HepG2 (cell line): Measurements from ENCODE around the gene A2ML1. TPM values are rescaled to one million over a fixed set of nuclear protein-coding genes. Genes with fewer than 3 reads are reported as not detected.

Source experiments
- ATAC-seq: fragments of 200-7000 bp; cut with Tn5 transposase; 3 replicates; pipeline ENCODE4 v1.9.1; 2020; ENCODE audit warnings: mild to moderate bottlenecking, moderate library complexity
- BruUV-seq: library from RNA; stranded (reverse); fragments of 400-500 nt; replicated peaks from 2 replicates; lab custom pipeline; 2021; lab: Mats Ljungman, UMichigan
- CTCF ChIA-PET: fragments of 300-600 bp; formaldehyde crosslinking; extraction: SDS; loops from one replicate; lab custom pipeline; 2021; ENCODE audit warnings: low total read pairs, inconsistent platforms, low intra/inter-chr PET ratio; lab: Yijun Ruan, JAX
- POLR2A ChIA-PET: fragments of 350-600 bp; sonication (Branson Sonifier 250); formaldehyde crosslinking; loops from one replicate; lab custom pipeline; 2020; ENCODE audit warnings: antibody characterized with exemption, inconsistent platforms; lab: Yijun Ruan, JAX
- DNase-seq: peaks from one replicate; pipeline ENCODE4 v3.0.0-alpha.2; 2015; ENCODE audit warnings: low spot score
- FAIRE-seq: peaks from 3 replicates; lab custom pipeline; 2011; peaks lifted over from hg19 to GRCh38; lab: Jason Lieb, UNC
- H2AFZ ChIP-seq: one replicate; pipeline ENCODE4 v1.6.1; 2011; ENCODE audit warnings: low read length, inconsistent platforms
- H3K27ac ChIP-seq: fragments of 300-600 bp; 3 replicates; pipeline ENCODE4 v1.8.0; 2011; ENCODE audit warnings: mixed run types, mild to moderate bottlenecking, mixed read lengths, low read length, inconsistent platforms; ENCODE audit not compliant: insufficient read depth; ENCODE audit errors: extremely low read length
- H3K27me3 ChIP-seq, 2 experiments: fragments of 200-600 bp in 1 of 2; 2 replicates in 1 of 2; 3 replicates in 1 of 2; pipeline versions ENCODE4 v1.6.0 to v1.8.0; 2011; ENCODE audit warnings: low read length in 2 of 2, mild to moderate bottlenecking in 2 of 2, moderate library complexity in 2 of 2, inconsistent platforms in 1 of 2; ENCODE audit not compliant: insufficient read depth in 2 of 2, control insufficient read depth in 1 of 2
- H3K36me3 ChIP-seq, 2 experiments: fragments of 200-600 bp in 1 of 2; replicated peaks in 1 of 2; 2 replicates in 1 of 2; 3 replicates in 1 of 2; pipeline versions ENCODE4 v1.5.1 to v1.8.0; 2011; ENCODE audit warnings: low read length in 2 of 2, inconsistent platforms in 1 of 2; ENCODE audit not compliant: insufficient read depth in 2 of 2, control insufficient read depth in 1 of 2
- H3K4me1 ChIP-seq: 2 replicates; pipeline ENCODE4 v1.5.1; 2012; ENCODE audit warnings: low read length, inconsistent platforms; ENCODE audit not compliant: insufficient read depth
- H3K4me2 ChIP-seq: 2 replicates; pipeline ENCODE4 v1.6.0; 2011; ENCODE audit warnings: low read depth, low read length, inconsistent platforms
- H3K4me3 ChIP-seq, 3 experiments: fragments of 200-600 bp in 1 of 3; sonication (generic), shearing (Covaris generic) in 1 of 3; replicated peaks in 1 of 3; 2 replicates each; pipeline ENCODE4 v1.5.1; 2011 to 2016; ENCODE audit warnings: low read length in 3 of 3, inconsistent platforms in 2 of 3, low read depth in 2 of 3, mild to moderate bottlenecking in 2 of 3, control low read depth in 1 of 3, mixed read lengths in 1 of 3; ENCODE audit not compliant: insufficient read depth in 1 of 3
- H3K79me2 ChIP-seq: one replicate; pipeline ENCODE4 v1.6.1; 2011; ENCODE audit warnings: low read length, inconsistent platforms; ENCODE audit not compliant: insufficient read depth
- H3K9ac ChIP-seq: 2 replicates; pipeline ENCODE4 v1.6.0; 2011; ENCODE audit warnings: mild to moderate bottlenecking, low read depth, low read length, inconsistent platforms; ENCODE audit not compliant: insufficient read depth
- H3K9me3 ChIP-seq: 2 replicates; pipeline ENCODE4 v1.5.1; 2012; ENCODE audit warnings: mild to moderate bottlenecking, low read length
- H4K20me1 ChIP-seq: 2 replicates; pipeline ENCODE4 v1.6.0; 2011; ENCODE audit warnings: inconsistent platforms, mild to moderate bottlenecking, low read length, moderate library complexity; ENCODE audit not compliant: insufficient read depth
- ATF3 ChIP-seq: sonication (generic); formaldehyde crosslinking; IDR thresholded peaks from 2 replicates; pipeline ENCODE4 v1.4.0; 2020; ENCODE audit warnings: missing genetic modification reagents
- GTF2F1 ChIP-seq: fragments of 150-350 bp; IDR thresholded peaks from 2 replicates; pipeline ENCODE4 v1.6.1; 2014; ENCODE audit warnings: low read length
- HMG20B ChIP-seq: conservative IDR thresholded peaks from 2 replicates; pipeline ENCODE4 v1.6.1; 2016; ENCODE audit warnings: missing genetic modification reagents, missing compliant biosample characterization
- NFE2L1 ChIP-seq: sonication (generic); formaldehyde crosslinking; IDR thresholded peaks from 2 replicates; pipeline ENCODE4 v1.4.0; 2020; ENCODE audit warnings: missing genetic modification reagents, mild to moderate bottlenecking, borderline replicate concordance
- PHF21A ChIP-seq: sonication (generic); formaldehyde crosslinking; IDR thresholded peaks from 2 replicates; pipeline ENCODE4 v1.5.0; 2020; ENCODE audit warnings: mild to moderate bottlenecking, missing genetic modification reagents
- SIN3B ChIP-seq: fragments of 150-350 bp; IDR thresholded peaks from 2 replicates; pipeline ENCODE4 v1.6.1; 2014; ENCODE audit warnings: low read length
- SPEN ChIP-seq: sonication (generic); formaldehyde crosslinking; IDR thresholded peaks from 2 replicates; pipeline ENCODE4 v1.5.1; 2020; ENCODE audit warnings: low read depth, mild to moderate bottlenecking, missing genetic modification reagents
- THAP7 ChIP-seq: sonication (generic); formaldehyde crosslinking; IDR thresholded peaks from 2 replicates; pipeline ENCODE4 v1.8.1; 2023; ENCODE audit warnings: mild to moderate bottlenecking, missing genetic modification reagents
- ZFP36L2 ChIP-seq: sonication (generic); formaldehyde crosslinking; IDR thresholded peaks from 2 replicates; pipeline ENCODE4 v1.4.0; 2020; ENCODE audit warnings: missing genetic modification reagents
- ZNF225 ChIP-seq: sonication (generic); formaldehyde crosslinking; IDR thresholded peaks from 2 replicates; pipeline ENCODE4 v1.4.0; 2020; ENCODE audit warnings: mild to moderate bottlenecking, missing genetic modification reagents
- ZNF564 ChIP-seq: sonication (generic); formaldehyde crosslinking; IDR thresholded peaks from 2 replicates; pipeline ENCODE4 v1.8.1; 2023; ENCODE audit warnings: mild to moderate bottlenecking, missing genetic modification reagents
- ZNF737 ChIP-seq: sonication (generic); formaldehyde crosslinking; IDR thresholded peaks from 2 replicates; pipeline ENCODE4 v1.5.0; 2020; ENCODE audit warnings: missing genetic modification reagents, mild to moderate bottlenecking, borderline replicate concordance
- WGBS: methylation state at CpG from one replicate; pipeline ENCODE4 v1.1.6; 2017; ENCODE audit warnings: low lambda C conversion rate; 5-methylcytosine and 5-hydroxymethylcytosine counted together
- in situ Hi-C: cut with HindIII; loops from 2 replicates; pipeline ENCODE4 v1.10.0; 2017; ENCODE audit warnings: low pct_unique_long_range_greater_than_20kb; ENCODE audit not compliant: extremely low pct_ligation_motif_present
- intact Hi-C: fragments of 100-400 bp; cut with micrococcal nuclease; formaldehyde crosslinking; loops from one replicate; pipeline ENCODE4 v1.10.0; 2022; ENCODE audit not compliant: unreplicated experiment
- polyA plus RNA-seq, 8 experiments: library from polyadenylated mRNA; depleted of rRNA in 3 of 8; stranded (reverse) in 7 of 8; unstranded in 1 of 8; fragments of >200 nt; fragmentation: Illumina TruSeq in 4 of 8; extraction: Trizol in 4 of 8; gene quantifications; 2 replicates each; pipeline versions ENCODE4 v1.2.1 to v1.2.3, GENCODE V29; 2011 to 2016; ENCODE audit warnings: low read depth in 4 of 8, missing spikeins in 1 of 8, mixed read lengths in 1 of 8; ENCODE audit not compliant: insufficient read depth in 1 of 8
- total RNA-seq, 5 experiments: library from RNA; depleted of rRNA; stranded (reverse); fragments of >200 nt; fragmentation: Illumina TruSeq; extraction: Trizol; gene quantifications; 2 replicates each; pipeline ENCODE4 v1.2.3, GENCODE V29; 2016; ENCODE audit warnings: low read depth in 1 of 5
- TF ChIP-seq, protein P1 (sequence below): IDR thresholded peaks from 2 replicates; pipeline ENCODE4 v1.6.1; 2012; ENCODE audit warnings: low read length, improper control_type of control experiment

The A2ML1 gene
- total and polyA plus RNA-seq, 2 of the 13 experiments (the other 11 are each of a cell fraction or from before 2014, with no cell fraction given) = not detected

DNA sequence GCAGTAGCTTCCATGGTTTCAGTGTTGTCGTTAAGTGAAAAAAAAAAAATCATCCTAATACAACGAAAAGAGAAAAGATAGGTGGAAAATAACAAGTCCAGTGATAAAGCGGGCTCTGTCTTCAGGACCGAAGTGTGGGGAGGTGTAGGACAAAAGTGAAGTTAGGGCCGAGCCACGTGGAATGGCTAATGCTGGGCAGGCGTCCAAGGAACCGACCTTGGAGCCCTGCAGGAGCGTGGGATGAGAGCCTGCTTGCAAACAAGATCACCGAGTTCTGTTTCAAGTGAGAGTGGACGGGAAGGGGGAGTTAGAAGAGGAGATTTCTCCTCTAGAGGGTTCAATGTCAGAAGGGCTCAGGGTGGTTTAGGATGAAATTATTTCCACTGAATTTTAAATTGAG, 22.2 kb downstream of the A2ML1 start (continued):
- TF ChIP-seq THAP7 (CRISPR knock-in tag) = no peak
- no peak for TF ChIP-seq SIN3B
- TF ChIP-seq, protein P1, sequence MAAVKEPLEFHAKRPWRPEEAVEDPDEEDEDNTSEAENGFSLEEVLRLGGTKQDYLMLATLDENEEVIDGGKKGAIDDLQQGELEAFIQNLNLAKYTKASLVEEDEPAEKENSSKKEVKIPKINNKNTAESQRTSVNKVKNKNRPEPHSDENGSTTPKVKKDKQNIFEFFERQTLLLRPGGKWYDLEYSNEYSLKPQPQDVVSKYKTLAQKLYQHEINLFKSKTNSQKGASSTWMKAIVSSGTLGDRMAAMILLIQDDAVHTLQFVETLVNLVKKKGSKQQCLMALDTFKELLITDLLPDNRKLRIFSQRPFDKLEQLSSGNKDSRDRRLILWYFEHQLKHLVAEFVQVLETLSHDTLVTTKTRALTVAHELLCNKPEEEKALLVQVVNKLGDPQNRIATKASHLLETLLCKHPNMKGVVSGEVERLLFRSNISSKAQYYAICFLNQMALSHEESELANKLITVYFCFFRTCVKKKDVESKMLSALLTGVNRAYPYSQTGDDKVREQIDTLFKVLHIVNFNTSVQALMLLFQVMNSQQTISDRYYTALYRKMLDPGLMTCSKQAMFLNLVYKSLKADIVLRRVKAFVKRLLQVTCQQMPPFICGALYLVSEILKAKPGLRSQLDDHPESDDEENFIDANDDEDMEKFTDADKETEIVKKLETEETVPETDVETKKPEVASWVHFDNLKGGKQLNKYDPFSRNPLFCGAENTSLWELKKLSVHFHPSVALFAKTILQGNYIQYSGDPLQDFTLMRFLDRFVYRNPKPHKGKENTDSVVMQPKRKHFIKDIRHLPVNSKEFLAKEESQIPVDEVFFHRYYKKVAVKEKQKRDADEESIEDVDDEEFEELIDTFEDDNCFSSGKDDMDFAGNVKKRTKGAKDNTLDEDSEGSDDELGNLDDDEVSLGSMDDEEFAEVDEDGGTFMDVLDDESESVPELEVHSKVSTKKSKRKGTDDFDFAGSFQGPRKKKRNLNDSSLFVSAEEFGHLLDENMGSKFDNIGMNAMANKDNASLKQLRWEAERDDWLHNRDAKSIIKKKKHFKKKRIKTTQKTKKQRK = no peak

DNA sequence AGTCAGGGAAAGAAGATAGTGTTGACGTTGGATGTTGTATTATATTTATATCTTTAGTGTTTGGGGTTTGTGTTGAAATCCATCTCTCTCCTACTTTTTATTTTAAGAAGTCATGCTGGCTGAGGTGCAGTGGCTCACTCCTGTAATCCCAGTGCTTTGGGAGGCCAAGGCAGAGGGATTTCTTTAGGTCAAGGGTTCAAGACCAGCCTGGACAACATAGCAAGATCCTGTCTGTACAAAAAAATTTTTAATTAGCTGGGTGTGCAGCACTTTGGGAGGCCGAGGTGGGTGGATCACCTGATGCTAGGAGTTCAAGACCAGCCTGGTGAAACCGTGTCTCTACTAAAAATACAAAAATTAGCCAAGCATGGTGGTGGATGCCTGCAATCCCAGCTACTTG, 23.9 kb downstream of the A2ML1 start:
- no peaks in the 10 kb centered on the region for H3K79me2 ChIP-seq
- no peak for FAIRE-seq

More for the DNA sequence above, 23.9 kb downstream of the A2ML1 start:
- peaks cover 0 to 2% of the 10 kb centered on the region in 2 experiments; a peak in 1 of 5 replicates for H3K27me3 ChIP-seq
- H3K9ac ChIP-seq = no peak overlapping the region
- in situ Hi-C loops (no loop called here), intact Hi-C loops (no loop called here)
- no peak overlapping the region for H3K4me2 ChIP-seq
- no TSS peak for BruUV-seq
- H3K4me3 ChIP-seq = no peak overlapping the region
- ATAC-seq (no peak), DNase-seq (no peak)
- ChIA-PET POLR2A (no interaction called here), CTCF (no interaction called here)
- H3K36me3 ChIP-seq = no peaks in the 10 kb centered on the region
- H2AFZ ChIP-seq = no peak overlapping the region
- H4K20me1 ChIP-seq = no peaks in the 10 kb centered on the region
- H3K4me1 ChIP-seq = peaks cover 9% of the 10 kb centered on the region
- no peaks in the 10 kb centered on the region for H3K9me3 ChIP-seq
- no peak overlapping the region for H3K27ac ChIP-seq
- 15% methylated on average over 3 of the region's 3 CpGs for WGBS
- TF ChIP-seq NFE2L1 (CRISPR knock-in tag) (no peak), ATF3 (CRISPR knock-in tag) (no peak), HMG20B (CRISPR knock-in tag) (no peak), ZNF564 (CRISPR knock-in tag) (no peak), ZNF737 (CRISPR knock-in tag) (no peak), SPEN (CRISPR knock-in tag) (no peak), PHF21A (CRISPR knock-in tag) (no peak), GTF2F1 (no peak), ZFP36L2 (CRISPR knock-in tag) (no peak), ZNF225 (CRISPR knock-in tag) (no peak)
